ENCODE measurements around the gene TTC8.

DNA sequence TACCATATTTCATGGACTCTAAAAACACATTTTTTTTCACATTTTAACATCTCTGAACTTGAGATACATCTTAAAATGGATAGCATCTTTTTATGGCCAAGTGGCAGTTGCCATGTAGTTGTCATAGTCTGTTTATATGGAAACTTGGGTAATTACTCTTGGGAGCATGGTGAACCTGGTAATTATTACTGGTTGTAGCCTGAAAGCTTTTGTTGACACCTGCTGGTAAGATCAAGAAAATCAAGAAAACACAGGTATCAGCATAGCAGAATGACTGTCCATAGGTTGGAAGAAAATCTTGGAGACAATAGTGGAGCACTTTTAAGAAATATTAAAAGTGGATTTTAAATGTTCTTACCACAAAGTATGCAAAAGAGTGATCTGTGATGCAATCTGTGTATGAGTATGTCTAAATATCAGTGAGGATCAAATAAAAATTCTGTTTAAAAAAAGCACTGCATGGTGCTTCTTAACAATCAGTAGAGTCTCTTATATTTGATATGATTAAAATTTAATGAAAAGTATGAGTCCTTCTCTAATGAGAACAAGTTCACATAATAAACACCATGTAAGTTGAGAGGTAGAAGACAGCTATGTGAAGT lies 44.2 kb downstream of the TTC8 start:
- TF ChIP-seq, protein P1, sequence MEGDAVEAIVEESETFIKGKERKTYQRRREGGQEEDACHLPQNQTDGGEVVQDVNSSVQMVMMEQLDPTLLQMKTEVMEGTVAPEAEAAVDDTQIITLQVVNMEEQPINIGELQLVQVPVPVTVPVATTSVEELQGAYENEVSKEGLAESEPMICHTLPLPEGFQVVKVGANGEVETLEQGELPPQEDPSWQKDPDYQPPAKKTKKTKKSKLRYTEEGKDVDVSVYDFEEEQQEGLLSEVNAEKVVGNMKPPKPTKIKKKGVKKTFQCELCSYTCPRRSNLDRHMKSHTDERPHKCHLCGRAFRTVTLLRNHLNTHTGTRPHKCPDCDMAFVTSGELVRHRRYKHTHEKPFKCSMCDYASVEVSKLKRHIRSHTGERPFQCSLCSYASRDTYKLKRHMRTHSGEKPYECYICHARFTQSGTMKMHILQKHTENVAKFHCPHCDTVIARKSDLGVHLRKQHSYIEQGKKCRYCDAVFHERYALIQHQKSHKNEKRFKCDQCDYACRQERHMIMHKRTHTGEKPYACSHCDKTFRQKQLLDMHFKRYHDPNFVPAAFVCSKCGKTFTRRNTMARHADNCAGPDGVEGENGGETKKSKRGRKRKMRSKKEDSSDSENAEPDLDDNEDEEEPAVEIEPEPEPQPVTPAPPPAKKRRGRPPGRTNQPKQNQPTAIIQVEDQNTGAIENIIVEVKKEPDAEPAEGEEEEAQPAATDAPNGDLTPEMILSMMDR (IDR thresholded peaks at IDR 0.05) = peak in 6 of 7 experiments; percentile 12 to 58 (median 44)
- TF ChIP-seq POLR2A (IDR thresholded peaks at IDR 0.05) = no peak
